Epithelial cell of esophagus (primary cell): Measurements from ENCODE around the gene DUSP10.

ENCODE experiments used
- DNase-seq: peaks from one replicate; pipeline ENCODE4 v3.0.0; 2010; ENCODE audit warnings: low read depth
- H3K4me3 ChIP-seq: 2 replicates; pipeline ENCODE4 v1.5.1; 2011; ENCODE audit warnings: mild to moderate bottlenecking, low read length, control low read depth
- CTCF ChIP-seq: IDR thresholded peaks from 2 replicates; pipeline ENCODE4 v1.5.1; 2011; ENCODE audit warnings: low read depth, mild to moderate bottlenecking, low read length, control low read depth, inconsistent platforms; ENCODE audit not compliant: insufficient read depth; ENCODE audit errors: missing control alignments

The DUSP10 gene

GRCh38 chr1:221675880-221676800, 65.7 kb downstream of the DUSP10 start:
- no peak for DNase-seq
- H3K4me3 ChIP-seq = no peak overlapping the region
- TF ChIP-seq CTCF = no peak

- no peak overlapping the region for H3K4me3 ChIP-seq
- no peak for TF ChIP-seq CTCF
- DNase-seq = peak; percentile 49
Observed at GRCh38 chr1:221672965-221673364, 68.9 kb downstream of the DUSP10 start.

GRCh38 chr1:221672239-221672645, 69.6 kb downstream of the DUSP10 start:
- no peak overlapping the region for H3K4me3 ChIP-seq
- TF ChIP-seq CTCF = no peak
- peak; percentile 38 for DNase-seq

- H3K4me3 ChIP-seq = no peak overlapping the region
- peak; percentile 22 for DNase-seq
- TF ChIP-seq CTCF = no peak
Observed at GRCh38 chr1:221670081-221670480, 71.8 kb downstream of the DUSP10 start.

- DNase-seq = peak; percentile 14
- TF ChIP-seq CTCF = no peak
Observed at GRCh38 chr1:221669441-221669840, 72.4 kb downstream of the DUSP10 start.

GRCh38 chr1:221667504-221667903, 74.4 kb downstream of the DUSP10 start:
- DNase-seq = peak; percentile 91
- no peak for TF ChIP-seq CTCF

More at GRCh38 chr1:221669441-221669840, 72.4 kb downstream of the DUSP10 start:
- no peak overlapping the region for H3K4me3 ChIP-seq

More at GRCh38 chr1:221667504-221667903, 74.4 kb downstream of the DUSP10 start:
- no peak overlapping the region for H3K4me3 ChIP-seq
